Progenitor cell of endocrine pancreas (in vitro differentiated cells): ENCODE measurements around the gene ZNF134. TPM values are rescaled to one million over a fixed set of nuclear protein-coding genes. Genes with fewer than 3 reads are reported as not detected.
A peak's percentile ranks its signal among the peaks of the same experiment; 100 is the strongest.

Experiments
- DNase-seq: peaks from one replicate; pipeline ENCODE4 v3.0.0; 2021; ENCODE audit warnings: low spot score; ENCODE audit not compliant: unreplicated experiment
- H3K27ac Mint-ChIP-seq: 2 replicates; pipeline ENCODE4 v1.8.0; 2021; ENCODE audit warnings: mild to moderate bottlenecking, moderate library complexity, mixed read lengths
- H3K27me3 Mint-ChIP-seq: 2 replicates; pipeline ENCODE4 v1.8.0; 2021; ENCODE audit warnings: mixed read lengths
- H3K36me3 Mint-ChIP-seq: 2 replicates; pipeline ENCODE4 v1.8.0; 2022; ENCODE audit warnings: mixed read lengths; ENCODE audit not compliant: insufficient read depth
- H3K4me1 Mint-ChIP-seq: 2 replicates; pipeline ENCODE4 v1.8.0; 2021; ENCODE audit warnings: low read depth, mixed read lengths
- H3K4me3 Mint-ChIP-seq: 2 replicates; pipeline ENCODE4 v1.8.0; 2021; ENCODE audit warnings: low read depth, mild to moderate bottlenecking, moderate library complexity, mixed read lengths
- H3K9me3 Mint-ChIP-seq: 2 replicates; pipeline ENCODE4 v1.8.0; 2021; ENCODE audit warnings: low read depth, mixed read lengths
- CTCF ChIP-seq: fragments of 200-600 bp; sonication (generic); IDR thresholded peaks from one replicate; pipeline ENCODE4 v1.5.0; 2021; ENCODE audit warnings: antibody characterized with exemption, mild to moderate bottlenecking; ENCODE audit not compliant: unreplicated experiment
- total RNA-seq: library from RNA; stranded (reverse); gene quantifications from 2 replicates; pipeline ENCODE4 v1.2.1, GENCODE V29; 2021

Gene ZNF134
- total RNA-seq, 1 donor from 2014 or later = 24.9 TPM

GRCh38 chr19:57655443-57655842 is 41.4 kb downstream of the ZNF134 start:
- Mint-ChIP-seq H3K36me3 (no peaks in the 10 kb centered on the region), H3K4me1 (no peaks in the 10 kb centered on the region), H3K27me3 (peaks cover 38% of the 10 kb centered on the region), H3K27ac (no peak overlapping the region), H3K4me3 (no peak overlapping the region), H3K9me3 (peaks cover 27% of the 10 kb centered on the region)
- TF ChIP-seq CTCF = no peak
- DNase-seq = no peak

DNA sequence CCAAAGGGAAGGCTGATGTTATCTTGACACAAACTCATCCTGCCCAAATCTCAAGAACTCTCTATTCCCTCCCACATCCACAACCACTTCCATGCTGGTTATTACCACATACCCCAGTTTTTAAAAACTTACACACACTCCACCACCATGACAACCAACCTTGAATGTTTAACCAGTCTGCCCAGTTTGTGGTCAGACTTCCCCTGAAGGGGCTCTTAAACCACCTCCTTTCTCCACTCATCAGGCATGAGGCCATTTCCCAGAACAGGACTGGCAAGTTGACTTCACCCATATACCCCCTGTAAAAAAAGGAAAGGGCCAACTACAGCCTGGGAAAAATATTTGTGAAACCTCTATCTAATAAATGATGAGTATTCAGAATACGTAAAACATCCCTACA is 42.3 kb downstream of the ZNF134 start:
- H3K27ac Mint-ChIP-seq = no peak overlapping the region
- peaks cover 26% of the 10 kb centered on the region for H3K9me3 Mint-ChIP-seq
- peaks cover 45% of the 10 kb centered on the region for H3K27me3 Mint-ChIP-seq
- no peaks in the 10 kb centered on the region for H3K4me1 Mint-ChIP-seq
- no peak for TF ChIP-seq CTCF
- H3K36me3 Mint-ChIP-seq = no peaks in the 10 kb centered on the region
- no peak for DNase-seq
- H3K4me3 Mint-ChIP-seq = no peak overlapping the region

DNA sequence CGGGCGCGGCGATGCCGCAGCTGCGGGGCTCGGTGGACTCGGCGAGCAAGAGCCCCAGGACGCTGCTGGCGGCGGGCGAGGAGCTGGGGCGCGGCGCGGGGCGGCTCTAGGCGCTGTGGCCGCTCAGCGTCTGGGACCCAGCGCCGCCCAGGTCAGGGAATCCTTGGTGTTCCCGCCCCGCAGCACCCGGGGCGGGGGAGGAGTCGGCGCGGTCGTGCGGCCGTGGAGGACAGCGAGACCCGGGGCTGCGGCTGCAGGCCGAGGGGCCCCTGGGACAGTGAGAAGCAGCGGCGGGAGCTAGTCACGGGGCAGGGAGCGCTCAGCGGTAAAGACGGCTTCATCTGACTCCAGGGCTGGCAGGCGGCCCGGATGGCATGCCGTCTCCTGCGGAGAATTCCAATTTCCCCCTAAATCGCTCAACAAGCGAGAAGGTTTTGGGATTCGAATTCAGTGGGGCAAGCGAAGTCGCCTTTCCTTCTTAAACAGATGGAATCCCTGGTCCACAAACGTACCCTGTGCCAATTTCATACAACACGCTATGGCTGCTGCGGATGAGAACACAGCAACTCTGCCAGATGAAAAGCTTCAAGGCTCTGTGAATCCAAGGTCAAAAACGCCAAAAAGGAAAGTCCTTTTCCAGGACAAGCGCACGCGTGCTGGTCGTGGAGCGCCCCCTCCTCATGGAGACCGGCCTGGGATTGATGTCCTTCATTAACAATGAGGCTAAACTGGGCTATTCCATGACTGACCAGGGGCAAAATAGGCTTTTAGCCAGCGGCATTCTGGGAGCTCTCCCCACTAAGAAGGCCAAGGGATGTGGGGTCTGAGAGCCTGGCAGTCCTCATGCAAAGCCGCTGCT is 50.5 kb downstream of the ZNF134 start:
- Mint-ChIP-seq H3K27me3 (peaks cover 25% of the 10 kb centered on the region), H3K4me1 (no peaks in the 10 kb centered on the region), H3K27ac (peak overlapping the region; percentile 52), H3K36me3 (no peaks in the 10 kb centered on the region), H3K4me3 (peak overlapping the region; percentile 79), H3K9me3 (no peaks in the 10 kb centered on the region)
- no peak for TF ChIP-seq CTCF
- peak; percentile 46 for DNase-seq

DNA sequence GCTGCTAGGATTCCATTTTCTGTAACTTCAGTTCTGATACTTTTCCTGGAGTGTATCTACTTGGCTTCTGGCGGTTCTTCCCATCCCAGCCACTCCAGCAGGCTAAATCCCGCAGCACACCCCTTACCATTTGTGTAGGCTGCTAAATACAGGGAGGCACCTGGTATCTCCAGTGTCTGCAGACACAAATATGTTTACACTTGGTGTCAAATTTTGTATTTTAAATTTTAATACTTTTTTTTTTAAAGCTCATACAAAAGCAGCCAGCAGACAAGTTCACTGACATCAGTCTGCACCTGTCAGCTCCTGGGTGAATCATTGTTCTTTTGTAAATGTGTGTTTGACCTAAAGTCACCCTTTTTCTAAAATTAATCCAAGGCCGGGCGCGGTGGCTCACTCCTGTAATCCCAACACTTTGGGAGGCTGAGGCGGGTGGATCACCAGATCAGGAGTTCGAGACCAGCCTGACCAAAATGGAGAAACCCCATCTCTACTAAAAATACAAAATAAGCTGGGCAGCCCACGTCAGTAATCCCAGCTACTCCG is 51.3 kb downstream of the ZNF134 start:
- peak overlapping the region; percentile 79 for H3K4me3 Mint-ChIP-seq
- DNase-seq = no peak
- no peaks in the 10 kb centered on the region for H3K36me3 Mint-ChIP-seq
- no peaks in the 10 kb centered on the region for H3K4me1 Mint-ChIP-seq
- no peaks in the 10 kb centered on the region for H3K9me3 Mint-ChIP-seq
- H3K27ac Mint-ChIP-seq = no peak overlapping the region
- no peak for TF ChIP-seq CTCF
- H3K27me3 Mint-ChIP-seq = peaks cover 19% of the 10 kb centered on the region

DNA sequence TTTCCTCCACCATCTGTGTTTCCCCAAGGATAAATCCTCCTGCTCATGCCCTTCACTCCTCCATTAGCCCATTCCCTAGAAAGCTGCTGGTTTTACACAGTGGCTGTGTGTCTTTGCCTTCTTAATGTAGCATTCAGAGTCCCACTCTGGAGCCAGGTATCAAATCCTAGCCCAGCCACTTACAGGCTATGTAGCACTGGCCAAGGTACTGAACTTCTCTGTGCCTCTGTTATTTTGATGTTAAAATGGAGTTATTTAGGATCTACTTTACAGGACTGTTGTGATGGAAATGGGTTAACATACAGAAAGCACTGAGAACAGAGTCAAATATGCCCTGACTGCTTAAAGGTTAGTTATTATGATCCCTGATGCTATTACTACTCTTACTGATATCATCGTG is 53.2 kb downstream of the ZNF134 start:
- no peak for TF ChIP-seq CTCF
- no peak overlapping the region for H3K4me3 Mint-ChIP-seq
- peaks cover 24% of the 10 kb centered on the region for H3K27me3 Mint-ChIP-seq
- no peak for DNase-seq
- H3K4me1 Mint-ChIP-seq = no peaks in the 10 kb centered on the region
- H3K27ac Mint-ChIP-seq = no peak overlapping the region
- H3K36me3 Mint-ChIP-seq = no peaks in the 10 kb centered on the region
- no peaks in the 10 kb centered on the region for H3K9me3 Mint-ChIP-seq
